Glutamatergic neuron (in vitro differentiated cells): ENCODE results near the gene VTCN1. TPM values are rescaled to one million over a fixed set of nuclear protein-coding genes. Genes with fewer than 3 reads are reported as not detected.

Experiments used
- DNase-seq: peaks from one replicate; pipeline ENCODE4 v3.0.0; 2022
- H3K27ac Mint-ChIP-seq: one replicate; pipeline ENCODE4 v1.8.0; 2020; ENCODE audit warnings: mild to moderate bottlenecking, mixed read lengths, inconsistent platforms; ENCODE audit not compliant: unreplicated experiment
- H3K27me3 Mint-ChIP-seq: one replicate; pipeline ENCODE4 v1.8.0; 2020; ENCODE audit warnings: mild to moderate bottlenecking, moderate library complexity, mixed read lengths, inconsistent platforms; ENCODE audit not compliant: unreplicated experiment
- H3K36me3 Mint-ChIP-seq: one replicate; pipeline ENCODE4 v1.8.0; 2020; ENCODE audit warnings: mild to moderate bottlenecking, mixed read lengths, inconsistent platforms; ENCODE audit not compliant: unreplicated experiment
- H3K4me1 Mint-ChIP-seq: one replicate; pipeline ENCODE4 v1.8.0; 2020; ENCODE audit warnings: mild to moderate bottlenecking, low read depth, mixed read lengths, inconsistent platforms; ENCODE audit not compliant: unreplicated experiment
- H3K4me3 Mint-ChIP-seq: one replicate; pipeline ENCODE4 v1.8.0; 2020; ENCODE audit warnings: mild to moderate bottlenecking, mixed read lengths, inconsistent platforms; ENCODE audit not compliant: unreplicated experiment
- H3K9me3 Mint-ChIP-seq: one replicate; pipeline ENCODE4 v1.8.0; 2020; ENCODE audit warnings: mild to moderate bottlenecking, moderate library complexity, mixed read lengths, inconsistent platforms; ENCODE audit not compliant: unreplicated experiment
- CTCF ChIP-seq: fragments of 200-600 bp; sonication (generic); IDR thresholded peaks from one replicate; pipeline ENCODE4 v1.5.0; 2021; ENCODE audit not compliant: partially characterized antibody, unreplicated experiment
- total RNA-seq: library from RNA; stranded (reverse); fragmentation: NEBNext Ultra II Directional; extraction: Animal tissue kit (Norgen Biotek cat#: 25700); gene quantifications from one replicate; pipeline ENCODE4 v1.2.1, GENCODE V29; 2021; ENCODE audit not compliant: unreplicated experiment

VTCN1 gene
- total RNA-seq, 1 donor from 2014 or later, result not detected

GRCh38 chr1:117201808-117202207, 8.9 kb downstream of the VTCN1 start:
- DNase-seq, result no peak
- Mint-ChIP-seq H3K27ac (no peak overlapping the region), H3K36me3 (no peaks in the 10 kb centered on the region), H3K9me3 (no peaks in the 10 kb centered on the region), H3K27me3 (no peaks in the 10 kb centered on the region), H3K4me3 (no peak overlapping the region), H3K4me1 (peaks cover 1% of the 10 kb centered on the region)
- no peak for TF ChIP-seq CTCF

DNA sequence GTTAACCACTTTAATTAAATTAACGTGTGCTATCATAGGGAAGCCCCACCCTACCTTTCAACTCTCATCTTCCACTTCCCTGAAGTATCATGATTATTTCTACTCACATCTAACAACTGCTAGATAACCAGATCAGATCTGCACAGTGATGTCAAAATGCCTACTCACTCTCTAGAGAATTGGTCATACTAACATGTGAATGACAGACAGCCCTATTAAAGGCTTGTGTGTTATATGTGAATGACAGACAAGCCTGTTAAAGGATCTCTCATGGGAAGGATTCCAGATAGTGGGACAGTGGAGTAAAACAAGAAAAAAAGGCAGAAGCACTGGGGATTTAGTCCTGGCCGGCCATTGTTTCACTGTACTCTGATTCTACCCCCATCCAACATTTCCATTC, 12.6 kb downstream of the VTCN1 start:
- no peaks in the 10 kb centered on the region for H3K9me3 Mint-ChIP-seq
- no peak for DNase-seq
- no peak overlapping the region for H3K4me3 Mint-ChIP-seq
- H3K4me1 Mint-ChIP-seq, result peaks cover 1% of the 10 kb centered on the region
- H3K36me3 Mint-ChIP-seq, result no peaks in the 10 kb centered on the region
- TF ChIP-seq CTCF, result no peak
- no peaks in the 10 kb centered on the region for H3K27me3 Mint-ChIP-seq
- no peak overlapping the region for H3K27ac Mint-ChIP-seq

DNA sequence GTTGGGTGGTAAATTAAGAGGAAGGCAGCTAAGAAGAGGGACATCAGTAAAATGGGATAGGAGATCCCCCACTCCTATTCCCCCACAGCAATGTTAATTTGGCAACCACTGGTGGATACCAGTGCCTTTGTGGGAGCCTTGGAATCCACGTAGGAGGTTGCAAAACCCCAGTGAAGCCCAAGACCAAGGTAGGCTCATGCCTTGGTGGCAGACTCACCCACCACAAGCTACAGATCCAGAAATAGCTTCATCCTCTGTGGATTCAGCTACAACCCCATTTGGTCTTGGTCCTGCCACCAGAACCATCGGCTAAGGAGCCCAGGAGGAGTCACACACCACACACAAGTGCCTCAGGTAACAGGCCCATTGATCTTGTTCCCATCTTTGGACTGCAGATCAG, 21.0 kb downstream of the VTCN1 start:
- Mint-ChIP-seq H3K27ac (no peak overlapping the region), H3K9me3 (peaks cover 3% of the 10 kb centered on the region), H3K36me3 (no peaks in the 10 kb centered on the region), H3K4me1 (no peaks in the 10 kb centered on the region), H3K4me3 (no peak overlapping the region), H3K27me3 (peaks cover 2% of the 10 kb centered on the region)
- no peak for DNase-seq
- no peak for TF ChIP-seq CTCF

DNA sequence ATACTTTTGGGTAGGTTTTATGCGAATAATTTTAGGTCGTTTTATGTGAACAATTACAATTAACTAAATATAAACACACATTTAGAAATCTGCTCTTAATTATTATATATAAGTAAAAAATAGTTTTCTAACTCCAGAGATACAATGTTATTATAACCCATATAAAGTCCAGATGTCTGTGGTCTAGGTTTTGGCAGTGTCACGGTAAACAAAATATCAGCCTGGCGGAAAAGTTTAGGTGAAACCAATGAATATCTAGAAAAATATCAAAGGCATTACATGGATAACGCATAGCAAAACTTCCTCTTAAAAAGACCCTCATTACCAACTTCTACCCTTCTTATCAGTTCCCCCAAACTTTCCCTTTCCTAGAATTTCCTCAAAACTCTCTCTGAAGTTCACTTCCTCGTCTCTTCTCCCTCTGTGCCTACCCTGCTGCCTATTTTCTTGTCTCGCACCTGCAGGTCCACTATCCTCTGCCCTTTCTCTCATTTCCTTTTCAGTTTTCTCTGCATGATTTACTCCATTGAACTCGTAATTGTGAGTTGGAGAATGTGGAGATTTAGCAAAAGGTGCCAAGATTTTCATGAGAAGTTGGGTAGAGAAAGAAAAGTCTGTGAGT, 21.8 kb downstream of the VTCN1 start:
- no peaks in the 10 kb centered on the region for H3K4me1 Mint-ChIP-seq

More for the DNA sequence above, 21.8 kb downstream of the VTCN1 start:
- H3K4me3 Mint-ChIP-seq, result peak overlapping the region; percentile 50
- H3K27ac Mint-ChIP-seq, result no peak overlapping the region
- peaks cover 2% of the 10 kb centered on the region for H3K27me3 Mint-ChIP-seq
- TF ChIP-seq CTCF, result no peak
- no peaks in the 10 kb centered on the region for H3K36me3 Mint-ChIP-seq
- no peak for DNase-seq
- peaks cover 3% of the 10 kb centered on the region for H3K9me3 Mint-ChIP-seq
